Measurements from ENCODE around the gene ETFA.

The ETFA gene

DNA sequence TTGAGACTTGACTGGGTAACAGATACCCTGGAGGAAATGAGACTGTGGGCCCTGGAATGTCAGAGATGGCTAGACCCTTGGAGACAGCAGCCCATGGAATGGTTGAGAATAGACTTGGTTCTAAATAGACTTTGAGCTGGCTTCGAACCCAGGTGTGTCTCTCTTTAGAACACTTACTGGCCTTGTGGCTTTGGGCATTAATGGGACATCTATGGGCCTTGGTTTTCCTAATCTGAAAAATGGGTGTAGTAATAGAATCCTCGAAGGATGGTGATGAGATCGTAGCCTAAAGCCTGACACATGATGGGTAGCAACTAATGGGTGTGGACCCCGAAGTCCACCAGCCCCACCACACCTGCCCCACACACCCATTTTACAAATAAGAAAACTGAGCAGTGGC is 132.2 kb downstream of the ETFA start:
- Mint-ChIP-seq H3K4me3 (no peak overlapping the region), H3K27ac (no peak overlapping the region), H3K9me3 (ENCODE audit: low read depth) (no peaks in the 10 kb centered on the region), H3K36me3 (no peaks in the 10 kb centered on the region), H3K4me1 (ENCODE audit: low read depth) (peaks cover 9% of the 10 kb centered on the region), H3K27me3 (peaks cover 14% of the 10 kb centered on the region)

DNA sequence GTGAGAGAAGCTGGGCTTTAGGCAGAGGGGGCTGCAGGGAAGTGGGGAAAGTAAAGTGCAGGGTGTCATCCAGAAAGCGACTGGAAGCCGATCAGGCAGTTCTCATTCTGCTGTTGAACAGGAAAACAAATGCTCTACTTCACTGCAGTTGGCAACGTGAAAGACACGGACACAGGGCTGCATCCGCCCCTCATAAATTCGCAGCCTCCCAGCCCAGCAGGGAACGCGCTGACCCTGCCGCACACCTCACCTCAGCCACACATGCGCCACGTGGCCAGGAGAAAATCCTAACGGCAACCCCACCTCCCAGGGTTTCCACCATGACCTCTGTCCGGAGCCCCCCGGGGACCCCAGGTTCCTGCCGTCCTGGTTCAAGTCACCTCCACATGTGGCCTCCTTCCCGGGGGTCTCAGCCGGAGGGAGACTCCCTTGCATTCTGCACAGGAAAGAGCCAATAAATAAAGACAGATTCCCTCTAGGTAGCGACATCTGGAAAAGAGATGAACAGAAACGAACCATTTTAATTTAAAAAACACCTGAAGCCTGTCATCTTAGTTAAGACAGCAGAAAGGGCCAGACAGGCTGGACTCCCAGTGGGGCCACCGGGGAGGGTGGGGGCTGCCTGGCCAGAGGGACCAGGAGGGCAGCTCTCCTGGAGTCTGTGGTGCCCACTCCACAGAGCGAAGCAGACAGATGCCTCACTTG is 132.8 kb downstream of the ETFA start:
- Mint-ChIP-seq H3K4me3 (no peak overlapping the region), H3K36me3 (no peaks in the 10 kb centered on the region), H3K27ac (no peak overlapping the region), H3K4me1 (ENCODE audit: low read depth) (peaks cover 9% of the 10 kb centered on the region), H3K9me3 (ENCODE audit: low read depth) (no peaks in the 10 kb centered on the region), H3K27me3 (peaks cover 14% of the 10 kb centered on the region)

DNA sequence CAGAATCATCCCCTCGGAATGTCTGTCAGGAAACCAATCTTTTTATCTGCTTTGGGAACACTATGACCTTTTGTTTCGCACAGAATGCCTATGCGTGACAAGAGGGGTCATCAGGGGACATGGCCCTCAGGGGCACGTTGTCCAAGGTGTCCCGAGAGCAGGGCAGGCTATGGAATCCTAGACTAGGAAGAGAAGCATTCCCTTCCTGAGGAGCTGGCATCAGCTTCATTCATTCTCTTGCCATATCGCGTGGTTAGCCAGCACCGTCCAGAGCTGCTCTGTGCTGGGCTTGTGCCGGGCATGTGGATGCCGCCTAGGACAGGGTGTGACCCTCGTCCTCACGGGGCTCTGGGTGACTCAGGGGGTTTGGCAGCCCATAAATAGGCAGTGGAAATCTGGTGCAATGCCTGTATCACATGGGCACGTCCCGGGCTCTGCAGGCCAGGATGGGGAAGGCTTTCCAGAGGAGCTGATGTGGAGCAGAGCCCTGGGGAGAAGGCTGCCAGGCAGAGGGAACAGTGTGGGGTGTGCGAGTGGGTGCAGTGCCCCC is 133.7 kb downstream of the ETFA start:
- Mint-ChIP-seq H3K9me3 (ENCODE audit: low read depth) (no peaks in the 10 kb centered on the region), H3K4me3 (no peak overlapping the region), H3K27me3 (peaks cover 14% of the 10 kb centered on the region), H3K36me3 (no peaks in the 10 kb centered on the region), H3K4me1 (ENCODE audit: low read depth) (peaks cover 9% of the 10 kb centered on the region), H3K27ac (no peak overlapping the region)

DNA sequence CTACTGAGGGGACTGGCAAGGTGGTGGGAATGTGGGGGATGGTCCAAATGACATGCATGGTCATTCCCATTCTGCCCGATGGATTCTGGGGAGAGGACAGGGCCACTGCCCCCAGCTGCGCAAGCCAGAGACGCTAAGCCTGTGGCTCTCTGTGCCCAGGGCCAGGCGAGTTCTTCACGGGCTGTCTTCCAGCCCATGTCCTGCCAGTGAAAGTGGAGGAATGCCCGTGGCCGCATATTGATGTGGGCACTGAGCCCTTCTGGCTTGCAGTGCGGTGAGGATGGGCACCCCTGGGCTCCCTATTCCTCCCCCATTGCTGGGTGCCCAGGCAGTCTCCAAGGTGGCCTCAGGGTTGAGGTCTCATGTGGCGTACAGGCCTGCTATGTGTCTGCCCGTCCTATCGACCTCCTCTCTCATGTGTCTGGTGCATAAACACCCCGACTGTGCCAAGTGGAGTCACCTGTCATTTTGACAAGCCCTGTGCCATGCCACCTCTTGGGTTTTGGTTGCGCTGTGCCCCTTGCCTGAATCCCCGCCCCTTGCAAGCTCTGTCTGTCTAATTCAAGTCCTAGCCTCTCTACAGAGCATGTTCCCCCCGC is 134.7 kb downstream of the ETFA start:
- no peak overlapping the region for H3K27ac Mint-ChIP-seq
- H3K4me1 Mint-ChIP-seq (ENCODE audit: low read depth): peaks cover 5% of the 10 kb centered on the region
- no peaks in the 10 kb centered on the region for H3K36me3 Mint-ChIP-seq
- H3K9me3 Mint-ChIP-seq (ENCODE audit: low read depth): no peaks in the 10 kb centered on the region
- peaks cover 10% of the 10 kb centered on the region for H3K27me3 Mint-ChIP-seq
- no peak overlapping the region for H3K4me3 Mint-ChIP-seq

DNA sequence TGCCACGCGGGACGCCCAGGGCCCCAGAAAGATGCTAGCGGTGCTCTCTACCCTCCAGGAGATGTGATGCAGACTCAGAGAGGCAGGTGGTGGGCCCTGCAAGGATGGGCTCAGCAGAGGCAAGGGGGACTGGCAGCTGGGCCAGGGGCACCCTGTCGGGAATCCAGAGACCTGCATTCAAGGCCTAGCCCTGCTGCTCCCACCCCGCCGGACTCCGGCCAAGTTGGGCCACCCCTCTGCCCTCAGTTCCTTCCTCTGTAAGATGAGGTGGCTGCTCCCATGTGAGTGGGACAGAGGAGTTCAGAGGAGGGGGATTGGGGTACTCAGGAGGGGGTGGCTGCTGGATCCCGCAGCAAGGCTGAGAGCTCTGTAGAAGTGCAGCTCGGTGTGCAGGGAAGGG is 135.2 kb downstream of the ETFA start:
- Mint-ChIP-seq H3K4me1 (ENCODE audit: low read depth) (no peaks in the 10 kb centered on the region), H3K27ac (no peak overlapping the region), H3K36me3 (no peaks in the 10 kb centered on the region), H3K9me3 (ENCODE audit: low read depth) (no peaks in the 10 kb centered on the region), H3K27me3 (peaks cover 6% of the 10 kb centered on the region), H3K4me3 (no peak overlapping the region)

DNA sequence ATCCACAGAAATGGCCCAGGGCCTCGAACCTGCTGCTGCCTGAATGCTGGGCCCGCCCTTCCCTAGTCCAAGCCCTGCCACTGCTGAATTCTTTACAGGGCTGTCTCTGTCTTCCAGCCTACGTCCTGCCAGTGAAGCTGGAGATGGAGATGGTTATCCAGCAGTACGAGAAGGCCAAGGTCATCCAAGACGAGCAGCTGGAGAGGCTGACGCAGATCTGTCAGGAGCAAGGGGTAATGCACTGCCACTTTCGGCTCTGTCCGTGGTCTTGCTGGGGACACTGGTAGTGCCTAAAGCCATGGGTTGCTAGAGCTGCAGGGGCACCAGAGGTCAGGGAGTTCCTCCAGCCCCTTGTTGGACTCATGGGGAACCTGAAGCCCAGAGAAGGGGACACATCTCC is 135.8 kb downstream of the ETFA start:
- Mint-ChIP-seq H3K4me3 (no peak overlapping the region), H3K9me3 (ENCODE audit: low read depth) (no peaks in the 10 kb centered on the region), H3K27me3 (peaks cover 3% of the 10 kb centered on the region), H3K36me3 (no peaks in the 10 kb centered on the region), H3K27ac (no peak overlapping the region), H3K4me1 (ENCODE audit: low read depth) (no peaks in the 10 kb centered on the region)

DNA sequence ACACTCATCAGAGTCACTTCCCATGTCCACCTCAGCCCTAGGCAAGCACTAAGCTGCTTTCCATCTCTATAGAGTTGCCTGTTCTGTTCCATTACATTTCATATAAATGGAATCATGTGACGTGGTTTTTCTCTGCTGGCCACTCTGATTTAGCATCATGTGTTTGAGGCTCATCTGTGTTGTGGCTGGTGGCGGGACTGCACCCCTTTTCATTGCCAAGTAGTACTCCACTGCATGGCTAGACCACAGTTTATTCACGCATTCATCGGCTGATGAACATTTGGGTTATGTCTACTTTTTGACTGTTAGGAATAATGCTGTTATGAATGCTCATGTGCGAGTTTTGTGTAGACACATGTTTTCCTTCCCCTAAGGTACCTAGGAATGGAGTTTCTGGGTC is 136.6 kb downstream of the ETFA start:
- Mint-ChIP-seq H3K4me3 (no peak overlapping the region), H3K27me3 (peaks cover 3% of the 10 kb centered on the region), H3K36me3 (no peaks in the 10 kb centered on the region), H3K9me3 (ENCODE audit: low read depth) (no peaks in the 10 kb centered on the region), H3K4me1 (ENCODE audit: low read depth) (no peaks in the 10 kb centered on the region), H3K27ac (no peak overlapping the region)

DNA sequence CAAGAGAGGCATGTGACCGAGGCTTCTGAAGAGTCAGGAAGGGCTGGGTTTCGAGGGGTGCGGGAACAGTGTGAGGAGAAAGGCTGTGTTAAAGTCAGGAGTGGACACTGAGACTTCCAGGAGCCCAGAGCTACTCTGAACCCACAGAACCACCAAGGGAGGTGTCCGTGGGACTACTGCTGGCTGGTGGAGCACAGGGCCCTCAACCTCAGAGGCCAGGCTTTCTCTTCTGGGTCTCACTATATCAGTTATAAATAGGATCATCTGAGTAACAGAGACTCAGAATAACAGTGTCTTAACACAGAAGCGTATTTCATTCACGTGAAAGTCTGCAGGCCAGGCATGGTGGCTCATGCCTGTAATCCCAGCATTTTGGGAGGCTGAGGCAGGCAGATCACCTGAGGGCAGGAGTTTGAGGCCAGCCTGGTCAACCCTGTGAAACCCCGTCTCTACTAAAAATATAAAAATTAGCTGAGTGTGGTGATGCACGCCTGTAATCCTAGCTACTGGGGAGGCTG is 137.9 kb downstream of the ETFA start:
- H3K27me3 Mint-ChIP-seq: peaks cover 3% of the 10 kb centered on the region
- no peak overlapping the region for H3K4me3 Mint-ChIP-seq
- H3K36me3 Mint-ChIP-seq: no peaks in the 10 kb centered on the region
- H3K9me3 Mint-ChIP-seq (ENCODE audit: low read depth): no peaks in the 10 kb centered on the region
- no peak overlapping the region for H3K27ac Mint-ChIP-seq
- H3K4me1 Mint-ChIP-seq (ENCODE audit: low read depth): no peaks in the 10 kb centered on the region

DNA sequence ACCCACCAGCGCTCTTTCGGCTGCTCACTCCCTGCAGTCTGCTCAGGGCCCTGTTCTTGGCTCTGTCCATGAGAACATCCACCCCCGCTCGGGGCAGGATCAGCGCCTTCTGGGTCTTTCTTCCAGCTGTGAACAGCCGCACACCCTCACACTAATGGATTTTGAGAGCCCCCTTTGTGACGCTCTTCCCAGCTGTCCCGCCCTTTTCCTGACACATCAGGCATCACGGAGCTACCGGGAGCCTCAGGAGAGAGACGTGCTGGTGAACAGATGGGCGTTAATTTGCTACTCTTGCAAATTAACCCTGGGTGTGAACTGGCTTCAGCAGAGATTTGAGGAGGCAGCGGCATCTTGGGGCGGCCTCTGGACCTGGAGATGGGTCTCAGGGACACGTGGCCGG is 138.5 kb downstream of the ETFA start:
- H3K4me1 Mint-ChIP-seq (ENCODE audit: low read depth): no peaks in the 10 kb centered on the region
- no peaks in the 10 kb centered on the region for H3K9me3 Mint-ChIP-seq (ENCODE audit: low read depth)
- no peak overlapping the region for H3K27ac Mint-ChIP-seq

DNA sequence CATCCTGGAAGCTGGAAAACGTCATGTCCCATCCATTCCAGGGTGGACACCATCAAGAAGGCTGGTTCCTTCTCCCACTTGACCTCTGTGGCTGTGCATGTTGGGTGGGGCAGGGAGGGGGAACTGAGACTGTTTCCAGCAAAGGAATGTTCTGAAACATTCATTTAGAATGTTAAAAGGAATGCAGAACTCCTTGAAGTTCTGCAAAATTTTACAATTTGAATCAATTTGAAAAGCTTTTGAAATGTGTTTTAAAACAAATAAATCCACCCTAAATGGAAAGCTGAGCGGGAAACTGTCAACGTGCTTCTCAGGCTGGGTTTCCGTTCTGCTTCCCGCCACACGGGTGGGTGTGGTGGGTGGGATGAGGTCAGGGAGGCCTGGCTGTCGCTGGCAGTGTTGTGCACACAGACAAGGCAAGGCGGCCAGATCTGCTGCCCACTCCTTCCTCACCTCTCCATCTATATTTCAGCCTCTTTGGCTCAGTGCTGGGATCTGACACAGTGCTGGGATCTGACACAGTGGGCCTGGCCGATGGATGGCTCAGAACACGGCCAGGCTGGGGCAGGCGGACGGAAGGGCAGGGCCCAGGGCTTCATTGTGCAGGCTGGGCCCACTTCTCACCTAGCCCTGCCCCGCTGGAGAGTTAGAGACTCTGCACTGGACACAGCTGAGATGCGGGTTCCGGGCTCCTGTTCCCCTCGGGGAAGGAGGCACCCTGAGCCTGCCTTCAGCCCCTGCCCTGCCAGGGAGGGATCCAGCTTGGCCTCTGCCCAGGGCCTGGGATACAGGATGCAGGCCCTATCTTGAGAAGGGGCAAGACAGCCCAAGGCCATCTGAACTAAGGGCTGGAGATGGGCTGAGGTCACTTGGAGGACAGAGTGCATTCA is 141.1 kb downstream of the ETFA start:
- Mint-ChIP-seq H3K4me1 (ENCODE audit: low read depth) (no peaks in the 10 kb centered on the region), H3K27ac (no peak overlapping the region), H3K27me3 (no peaks in the 10 kb centered on the region), H3K4me3 (no peak overlapping the region), H3K36me3 (no peaks in the 10 kb centered on the region), H3K9me3 (ENCODE audit: low read depth) (no peaks in the 10 kb centered on the region)

More for the DNA sequence above, 138.5 kb downstream of the ETFA start:
- H3K36me3 Mint-ChIP-seq: no peaks in the 10 kb centered on the region
- H3K27me3 Mint-ChIP-seq: peaks cover 3% of the 10 kb centered on the region
- H3K4me3 Mint-ChIP-seq: no peak overlapping the region

DNA sequence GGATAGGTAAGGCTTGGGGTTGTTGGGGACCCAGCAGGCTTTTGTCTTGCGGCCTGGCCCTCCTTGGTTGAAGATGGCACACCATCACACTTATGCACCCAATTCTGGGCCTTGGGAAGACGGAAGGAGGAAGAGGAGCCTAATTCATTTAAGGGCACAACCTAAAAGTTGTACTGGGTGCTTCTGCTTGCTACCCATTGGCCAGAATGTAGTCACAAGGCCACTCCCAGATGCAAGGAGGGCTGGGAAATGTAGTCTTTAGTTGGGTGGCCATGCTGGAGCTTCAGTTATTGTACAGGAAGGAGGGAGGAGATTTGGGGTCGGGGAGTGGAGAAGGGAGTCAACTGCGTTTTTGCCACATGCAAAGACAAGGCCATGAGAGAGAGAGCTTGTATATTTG is 142.3 kb downstream of the ETFA start:
- Mint-ChIP-seq H3K4me3 (no peak overlapping the region), H3K36me3 (no peaks in the 10 kb centered on the region), H3K27me3 (no peaks in the 10 kb centered on the region), H3K4me1 (ENCODE audit: low read depth) (no peaks in the 10 kb centered on the region), H3K27ac (no peak overlapping the region), H3K9me3 (ENCODE audit: low read depth) (no peaks in the 10 kb centered on the region)

DNA sequence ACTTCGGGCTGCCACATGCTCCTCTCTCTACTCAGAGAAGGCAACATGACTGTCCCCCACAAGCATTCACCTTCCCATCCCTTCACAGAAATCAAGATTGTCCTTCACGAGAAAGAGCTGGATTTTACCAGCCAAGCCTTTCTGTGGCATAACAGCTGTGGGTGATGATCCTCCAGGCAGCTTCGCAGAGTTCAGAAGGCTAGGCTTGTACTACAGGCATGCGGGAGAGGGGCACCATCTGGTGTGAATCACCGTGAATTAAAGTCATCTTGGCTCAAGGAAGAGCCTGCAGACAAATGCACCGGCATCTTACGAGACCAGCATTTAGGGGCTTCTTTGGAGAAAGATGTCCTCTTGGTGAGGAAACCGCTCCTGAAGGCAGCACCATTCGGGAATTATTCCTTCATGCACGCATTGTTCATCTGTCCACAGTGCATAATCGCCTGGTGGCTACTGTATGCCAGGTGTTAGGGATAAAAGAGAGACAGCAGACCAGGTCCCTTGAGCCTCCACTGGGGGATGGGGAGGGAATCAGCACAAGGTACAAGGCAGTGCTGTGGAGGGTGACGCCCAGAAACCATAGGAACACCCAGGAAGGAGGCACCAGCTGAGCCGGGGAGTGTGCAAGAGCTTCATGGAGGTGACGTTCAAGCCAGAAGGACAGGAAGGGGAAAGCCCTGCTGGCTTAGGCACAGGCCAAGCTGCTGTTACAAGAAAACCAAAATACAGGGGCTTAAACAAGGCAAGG is 142.9 kb downstream of the ETFA start:
- no peaks in the 10 kb centered on the region for H3K9me3 Mint-ChIP-seq (ENCODE audit: low read depth)
- H3K36me3 Mint-ChIP-seq: no peaks in the 10 kb centered on the region
- no peak overlapping the region for H3K27ac Mint-ChIP-seq
- no peaks in the 10 kb centered on the region for H3K27me3 Mint-ChIP-seq
- H3K4me3 Mint-ChIP-seq: no peak overlapping the region
- no peaks in the 10 kb centered on the region for H3K4me1 Mint-ChIP-seq (ENCODE audit: low read depth)

DNA sequence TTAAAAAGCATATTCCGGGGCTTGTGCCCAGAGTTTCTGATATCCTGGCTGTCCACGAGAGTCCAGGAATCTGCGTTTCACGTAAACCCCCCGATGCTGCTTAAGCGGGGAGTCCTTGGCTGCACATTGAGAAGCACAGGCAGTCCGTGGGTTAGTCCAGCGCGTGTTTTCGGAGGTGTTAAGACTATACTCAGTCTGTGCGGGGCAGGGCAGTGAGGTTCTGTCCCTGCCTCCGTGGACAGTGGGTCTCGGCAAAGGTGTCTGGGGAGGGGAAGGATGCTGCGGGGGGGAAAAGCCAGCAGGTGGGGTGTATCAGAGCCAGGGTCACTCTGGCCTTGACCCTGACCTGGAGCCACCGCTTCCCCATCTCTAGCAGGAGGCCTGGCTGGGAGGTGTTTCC is 145.3 kb downstream of the ETFA start:
- Mint-ChIP-seq H3K4me1 (ENCODE audit: low read depth) (no peaks in the 10 kb centered on the region), H3K27me3 (no peaks in the 10 kb centered on the region), H3K36me3 (no peaks in the 10 kb centered on the region), H3K4me3 (no peak overlapping the region), H3K9me3 (ENCODE audit: low read depth) (no peaks in the 10 kb centered on the region), H3K27ac (no peak overlapping the region)
